Measurements from ENCODE around the gene TMEM38A. TPM values are rescaled to one million over a fixed set of nuclear protein-coding genes. Genes with fewer than 3 reads are reported as not detected.

Gene TMEM38A
- total and polyA plus RNA-seq, 9 of the 15 experiments (the other 6 are each of a cell fraction or from before 2014, with no cell fraction given), result 0.35 to 2.1 (median 1.2) TPM

DNA sequence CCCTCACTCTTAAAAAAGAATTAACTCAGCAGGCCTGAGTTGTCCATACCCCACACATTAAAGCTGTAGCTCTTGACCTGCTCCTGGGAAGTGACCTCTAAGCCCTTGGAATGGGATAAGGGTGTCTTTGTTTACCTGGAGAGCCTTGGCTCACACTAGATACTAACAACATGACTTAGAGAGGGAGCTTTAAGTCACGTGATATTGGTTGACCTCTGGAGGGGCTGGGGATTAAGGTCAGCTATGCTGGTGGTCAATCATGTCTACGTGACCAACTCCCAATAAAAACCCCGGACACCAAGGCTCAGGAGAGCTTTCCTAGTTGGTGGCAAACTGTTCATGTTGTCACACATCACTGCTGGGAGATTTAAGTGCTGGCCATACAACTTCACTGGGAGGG lies 61.7 kb downstream of the TMEM38A start:
- H3K36me3 ChIP-seq (ENCODE audit: control insufficient read depth, insufficient read depth, low read length), result no peaks in the 10 kb centered on the region
- no peak overlapping the region for H3K4me2 ChIP-seq (ENCODE audit: insufficient read depth, low read length)
- BruUV-seq (replicated peaks), result no TSS peak
- no peak overlapping the region for H3K9ac ChIP-seq (ENCODE audit: insufficient read depth in 1 of 2, low read depth in 2 of 2, low read length in 2 of 2)
- no peak overlapping the region for H3K27ac ChIP-seq (ENCODE audit: extremely low read depth, low read depth, low read length)
- WGBS (ENCODE audit: insufficient coverage, low coverage, missing lambda C conversion rate), result 13% methylated on average over 3 of the region's 3 CpGs
- intact Hi-C loops (cut with micrococcal nuclease) (no loop called here), in situ Hi-C loops (cut with MboI) (no loop called here)
- no peaks in the 10 kb centered on the region for H3K9me3 ChIP-seq (replicated peaks; ENCODE audit: control insufficient read depth, insufficient read depth, low read depth, low read length)
- H2AFZ ChIP-seq (ENCODE audit: low read depth, low read length), result no peak overlapping the region
- TF ChIP-seq TOE1 (IDR thresholded peaks at IDR 0.05; ENCODE audit: borderline replicate concordance) (0 out of 2 replicates have a peak, but pooled peaks have one; percentile 35), TOE1 (CRISPR knock-in tag; IDR thresholded peaks at IDR 0.05; ENCODE audit: borderline replicate concordance, low read depth) (no peak), RAD51 (IDR thresholded peaks at IDR 0.05; ENCODE audit: borderline replicate concordance, low read depth) (peak; percentile 61; the same call in 1 of the 2 replicates), TAF1 (IDR thresholded peaks at IDR 0.05; ENCODE audit: control insufficient read depth, extremely low read depth, insufficient read depth, low read length, severe bottlenecking) (no peak), NCOA2 (IDR thresholded peaks at IDR 0.05; ENCODE audit: partially characterized antibody in 2 of 2) (no peak), ATF1 (CRISPR knock-in tag; IDR thresholded peaks at IDR 0.05) (no peak), ATF1 (tag; IDR thresholded peaks at IDR 0.05) (no peak)
- TF ChIP-seq, protein P1, sequence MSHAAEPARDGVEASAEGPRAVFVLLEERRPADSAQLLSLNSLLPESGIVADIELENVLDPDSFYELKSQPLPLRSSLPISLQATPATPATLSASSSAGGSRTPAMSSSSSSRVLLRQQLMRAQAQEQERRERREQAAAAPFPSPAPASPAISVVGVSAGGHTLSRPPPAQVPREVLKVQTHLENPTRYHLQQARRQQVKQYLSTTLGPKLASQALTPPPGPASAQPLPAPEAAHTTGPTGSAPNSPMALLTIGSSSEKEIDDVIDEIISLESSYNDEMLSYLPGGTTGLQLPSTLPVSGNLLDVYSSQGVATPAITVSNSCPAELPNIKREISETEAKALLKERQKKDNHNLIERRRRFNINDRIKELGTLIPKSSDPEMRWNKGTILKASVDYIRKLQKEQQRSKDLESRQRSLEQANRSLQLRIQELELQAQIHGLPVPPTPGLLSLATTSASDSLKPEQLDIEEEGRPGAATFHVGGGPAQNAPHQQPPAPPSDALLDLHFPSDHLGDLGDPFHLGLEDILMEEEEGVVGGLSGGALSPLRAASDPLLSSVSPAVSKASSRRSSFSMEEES (CRISPR knock-in tag; IDR thresholded peaks at IDR 0.05), result peak; percentile 91
- TF ChIP-seq, protein P2, sequence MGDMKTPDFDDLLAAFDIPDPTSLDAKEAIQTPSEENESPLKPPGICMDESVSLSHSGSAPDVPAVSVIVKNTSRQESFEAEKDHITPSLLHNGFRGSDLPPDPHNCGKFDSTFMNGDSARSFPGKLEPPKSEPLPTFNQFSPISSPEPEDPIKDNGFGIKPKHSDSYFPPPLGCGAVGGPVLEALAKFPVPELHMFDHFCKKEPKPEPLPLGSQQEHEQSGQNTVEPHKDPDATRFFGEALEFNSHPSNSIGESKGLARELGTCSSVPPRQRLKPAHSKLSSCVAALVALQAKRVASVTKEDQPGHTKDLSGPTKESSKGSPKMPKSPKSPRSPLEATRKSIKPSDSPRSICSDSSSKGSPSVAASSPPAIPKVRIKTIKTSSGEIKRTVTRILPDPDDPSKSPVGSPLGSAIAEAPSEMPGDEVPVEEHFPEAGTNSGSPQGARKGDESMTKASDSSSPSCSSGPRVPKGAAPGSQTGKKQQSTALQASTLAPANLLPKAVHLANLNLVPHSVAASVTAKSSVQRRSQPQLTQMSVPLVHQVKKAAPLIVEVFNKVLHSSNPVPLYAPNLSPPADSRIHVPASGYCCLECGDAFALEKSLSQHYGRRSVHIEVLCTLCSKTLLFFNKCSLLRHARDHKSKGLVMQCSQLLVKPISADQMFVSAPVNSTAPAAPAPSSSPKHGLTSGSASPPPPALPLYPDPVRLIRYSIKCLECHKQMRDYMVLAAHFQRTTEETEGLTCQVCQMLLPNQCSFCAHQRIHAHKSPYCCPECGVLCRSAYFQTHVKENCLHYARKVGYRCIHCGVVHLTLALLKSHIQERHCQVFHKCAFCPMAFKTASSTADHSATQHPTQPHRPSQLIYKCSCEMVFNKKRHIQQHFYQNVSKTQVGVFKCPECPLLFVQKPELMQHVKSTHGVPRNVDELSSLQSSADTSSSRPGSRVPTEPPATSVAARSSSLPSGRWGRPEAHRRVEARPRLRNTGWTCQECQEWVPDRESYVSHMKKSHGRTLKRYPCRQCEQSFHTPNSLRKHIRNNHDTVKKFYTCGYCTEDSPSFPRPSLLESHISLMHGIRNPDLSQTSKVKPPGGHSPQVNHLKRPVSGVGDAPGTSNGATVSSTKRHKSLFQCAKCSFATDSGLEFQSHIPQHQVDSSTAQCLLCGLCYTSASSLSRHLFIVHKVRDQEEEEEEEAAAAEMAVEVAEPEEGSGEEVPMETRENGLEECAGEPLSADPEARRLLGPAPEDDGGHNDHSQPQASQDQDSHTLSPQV (IDR thresholded peaks at IDR 0.05), result no peak
- no peak for ATAC-seq
- CTCF ChIA-PET (ENCODE audit: low intra/inter-chr PET ratio), result no interaction called here
- H3K9me1 ChIP-seq (ENCODE audit: control insufficient read depth, insufficient read depth, low read length), result no peaks in the 10 kb centered on the region
- H3K4me3 ChIP-seq, result no peak overlapping the region
- H4K20me1 ChIP-seq (replicated peaks; ENCODE audit: control insufficient read depth, insufficient read depth, low read length), result no peaks in the 10 kb centered on the region
- peaks cover 3 to 12% of the 10 kb centered on the region in 2 experiments; a peak in 4 of 5 replicates for H3K27me3 ChIP-seq (ENCODE audit: control insufficient read depth in 2 of 2, insufficient read depth in 2 of 2, low read length in 2 of 2)
- FAIRE-seq, result no peak
- POLR2A ChIA-PET, result interaction anchor here (0.5 to 1.2 kb wide), 6 partner anchors 17 to 580 kb away, joined by 3 to 4 read pairs (median 3); no protein-coding TSS in a partner anchor
- DNase-seq (ENCODE audit: extremely low read depth in 1 of 4, low spot score in 3 of 4), result no peak
- no peaks in the 10 kb centered on the region for H3K79me2 ChIP-seq (ENCODE audit: control insufficient read depth, insufficient read depth, low read length)
- peaks cover 0 to 5% of the 10 kb centered on the region in 2 experiments; a peak in 2 of 5 replicates for H3K4me1 ChIP-seq (replicated peaks in 1 of 2; ENCODE audit: control insufficient read depth in 2 of 2, insufficient read depth in 2 of 2, low read length in 2 of 2)
